Activated CD8-positive, alpha-beta T cell treated with anti-CD3 and anti-CD28 coated beads for 36 hours (primary cell): ENCODE measurements around the gene UBE2V1. TPM values are rescaled to one million over a fixed set of nuclear protein-coding genes. Genes with fewer than 3 reads are reported as not detected.
"Not testable (repeated sequence)": the region's sequence is repeated elsewhere in the genome, so short reads cannot be mapped to it uniquely, and the experiment has no call there.

ENCODE experiments used
- ATAC-seq: fragments of 200-7000 bp; cut with Tn5 transposase; one replicate; pipeline ENCODE4 v1.10.0; 2021; ENCODE audit warnings: mild to moderate bottlenecking, moderate library complexity
- CTCF ChIA-PET: fragments of 350-600 bp; sonication (Branson Sonifier 250); formaldehyde crosslinking; loops from one replicate; lab custom pipeline; 2021; ENCODE audit warnings: antibody characterized with exemption; lab: Charles Lee
- POLR2A ChIA-PET: fragments of 350-600 bp; sonication (Branson Sonifier 250); formaldehyde crosslinking; loops from one replicate; lab custom pipeline; 2021; ENCODE audit warnings: antibody characterized with exemption; lab: Charles Lee
- DNase-seq: peaks from one replicate; pipeline ENCODE4 v3.0.0-alpha.2; 2020
- H3K27ac Mint-ChIP-seq: one replicate; pipeline ENCODE4 v1.8.0; 2021; ENCODE audit warnings: mild to moderate bottlenecking, mixed read lengths
- H3K27me3 Mint-ChIP-seq: one replicate; pipeline ENCODE4 v1.8.0; 2021; ENCODE audit warnings: mixed read lengths
- H3K36me3 Mint-ChIP-seq: one replicate; pipeline ENCODE4 v1.8.0; 2021; ENCODE audit warnings: low read depth, mixed read lengths
- H3K4me1 Mint-ChIP-seq: one replicate; pipeline ENCODE4 v1.8.0; 2021; ENCODE audit warnings: low read depth, mixed read lengths
- H3K4me3 Mint-ChIP-seq: one replicate; pipeline ENCODE4 v1.8.0; 2021; ENCODE audit warnings: mild to moderate bottlenecking, moderate library complexity, mixed read lengths
- H3K9me3 Mint-ChIP-seq: one replicate; pipeline ENCODE4 v1.8.0; 2021; ENCODE audit warnings: mixed read lengths
- intact Hi-C: fragments of 100-400 bp; cut with micrococcal nuclease; formaldehyde crosslinking; loops from one replicate; pipeline ENCODE4 v1.10.0; 2022
- total RNA-seq, 2 experiments: library from RNA; stranded (reverse); gene quantifications; one replicate each; pipeline ENCODE4 v1.2.3, GENCODE V29; 2021
- TF ChIP-seq, protein P1 (sequence below): fragments of 200-600 bp; IDR thresholded peaks from one replicate; pipeline ENCODE4 v1.8.0; 2022; ENCODE audit warnings: antibody characterized with exemption, mild to moderate bottlenecking

Gene UBE2V1
- total RNA-seq, 2 experiments from 2014 or later, result 112 to 151 TPM

DNA sequence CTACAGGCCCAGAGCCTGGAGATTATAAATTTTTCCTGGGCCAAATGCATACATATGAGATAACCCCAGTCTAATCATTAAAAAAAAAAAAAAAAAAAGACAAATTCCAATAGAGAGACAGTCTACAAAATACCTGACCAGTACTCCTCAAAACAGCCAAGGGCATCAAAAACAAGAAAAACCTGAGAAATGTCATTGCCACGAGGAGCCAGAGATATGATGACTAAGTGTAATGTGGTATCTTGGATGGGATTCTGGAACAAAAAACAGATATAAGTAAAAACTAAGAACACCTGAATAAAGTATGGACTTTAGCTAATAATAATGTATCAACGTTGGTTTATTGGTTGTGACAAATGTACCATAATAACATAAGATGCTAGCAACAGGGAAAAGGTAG, 24.9 kb downstream of the UBE2V1 start:
- TF ChIP-seq, protein P1, sequence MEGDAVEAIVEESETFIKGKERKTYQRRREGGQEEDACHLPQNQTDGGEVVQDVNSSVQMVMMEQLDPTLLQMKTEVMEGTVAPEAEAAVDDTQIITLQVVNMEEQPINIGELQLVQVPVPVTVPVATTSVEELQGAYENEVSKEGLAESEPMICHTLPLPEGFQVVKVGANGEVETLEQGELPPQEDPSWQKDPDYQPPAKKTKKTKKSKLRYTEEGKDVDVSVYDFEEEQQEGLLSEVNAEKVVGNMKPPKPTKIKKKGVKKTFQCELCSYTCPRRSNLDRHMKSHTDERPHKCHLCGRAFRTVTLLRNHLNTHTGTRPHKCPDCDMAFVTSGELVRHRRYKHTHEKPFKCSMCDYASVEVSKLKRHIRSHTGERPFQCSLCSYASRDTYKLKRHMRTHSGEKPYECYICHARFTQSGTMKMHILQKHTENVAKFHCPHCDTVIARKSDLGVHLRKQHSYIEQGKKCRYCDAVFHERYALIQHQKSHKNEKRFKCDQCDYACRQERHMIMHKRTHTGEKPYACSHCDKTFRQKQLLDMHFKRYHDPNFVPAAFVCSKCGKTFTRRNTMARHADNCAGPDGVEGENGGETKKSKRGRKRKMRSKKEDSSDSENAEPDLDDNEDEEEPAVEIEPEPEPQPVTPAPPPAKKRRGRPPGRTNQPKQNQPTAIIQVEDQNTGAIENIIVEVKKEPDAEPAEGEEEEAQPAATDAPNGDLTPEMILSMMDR, result no peak
- no peaks in the 10 kb centered on the region for H3K27me3 Mint-ChIP-seq
- ATAC-seq (no peak), DNase-seq (no peak)
- H3K4me1 Mint-ChIP-seq, result peaks cover 37% of the 10 kb centered on the region
- intact Hi-C loops, result no loop called here
- H3K4me3 Mint-ChIP-seq, result no peak overlapping the region
- ChIA-PET POLR2A (interaction anchor here (1.3 kb wide), 1 partner anchor 12 kb away, joined by 4 read pairs; no protein-coding TSS in a partner anchor), CTCF (interaction anchor here (1.2 to 6.8 kb wide), 3 partner anchors 11 to 26 kb away, joined by 3 to 57 read pairs (median 11); no protein-coding TSS in a partner anchor)
- H3K27ac Mint-ChIP-seq, result no peak overlapping the region
- peaks cover 16% of the 10 kb centered on the region for H3K36me3 Mint-ChIP-seq
- H3K9me3 Mint-ChIP-seq, result no peaks in the 10 kb centered on the region

DNA sequence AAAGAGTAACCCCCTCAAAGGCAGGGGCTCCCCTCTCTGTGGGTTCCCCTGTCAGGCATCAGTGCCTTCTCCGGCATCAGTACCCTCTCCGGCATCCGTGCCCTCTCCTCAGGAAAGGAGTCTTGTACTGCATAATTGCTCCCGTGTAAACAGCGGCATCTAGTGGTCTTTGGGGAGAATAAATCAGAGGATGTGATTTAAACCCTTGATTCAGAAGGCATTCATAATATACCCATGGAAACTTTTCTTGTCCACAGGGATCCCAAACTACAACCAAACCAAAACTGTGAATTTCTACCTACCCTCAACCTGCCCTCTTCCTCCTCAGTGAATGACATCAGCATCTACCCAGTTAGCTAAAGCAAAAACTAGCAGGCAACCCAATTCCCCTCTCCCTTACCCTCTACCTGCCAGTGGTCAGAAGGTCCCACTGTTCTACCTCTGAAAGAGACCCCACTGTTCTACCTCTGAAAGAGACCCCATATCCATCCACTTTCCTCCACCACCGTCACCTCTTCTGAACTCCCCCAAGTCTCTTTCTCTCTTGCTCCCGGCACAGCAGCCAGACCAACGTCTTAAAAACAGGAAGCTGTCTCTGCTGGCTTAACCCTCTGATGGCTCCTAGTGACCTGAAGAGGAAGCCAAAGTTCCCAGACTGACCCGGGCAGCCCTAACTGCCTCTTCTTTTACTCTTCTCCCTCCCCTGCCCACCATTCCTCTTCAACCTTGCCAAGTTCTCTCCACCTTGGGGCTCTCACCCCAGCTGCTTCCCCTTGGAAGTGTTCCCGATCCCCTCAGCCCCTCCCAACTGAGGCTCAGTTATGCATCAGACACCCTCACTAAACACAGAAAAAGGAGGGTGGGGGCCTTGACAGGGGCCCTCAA, 27.2 kb downstream of the UBE2V1 start:
- Mint-ChIP-seq H3K9me3 (no peaks in the 10 kb centered on the region), H3K4me3 (peak overlapping the region; percentile 9), H3K4me1 (peaks cover 29% of the 10 kb centered on the region), H3K27me3 (no peaks in the 10 kb centered on the region), H3K36me3 (peaks cover 25% of the 10 kb centered on the region), H3K27ac (peak overlapping the region; percentile 52)
- intact Hi-C loops, result no loop called here
- ChIA-PET POLR2A (interaction anchor here (0.6 to 1.7 kb wide), 2 partner anchors 15 kb away, joined by 3 to 5 read pairs; no protein-coding TSS in a partner anchor), CTCF (interaction anchor here (0.7 to 6.8 kb wide), 21 partner anchors 8 to 149 kb away, joined by 3 to 60 read pairs (median 5); partner anchors contain the start of gene RNF114)
- ATAC-seq (peak; percentile 86), DNase-seq (peak; percentile 49)
- TF ChIP-seq, protein P1, result peak; percentile 77

DNA sequence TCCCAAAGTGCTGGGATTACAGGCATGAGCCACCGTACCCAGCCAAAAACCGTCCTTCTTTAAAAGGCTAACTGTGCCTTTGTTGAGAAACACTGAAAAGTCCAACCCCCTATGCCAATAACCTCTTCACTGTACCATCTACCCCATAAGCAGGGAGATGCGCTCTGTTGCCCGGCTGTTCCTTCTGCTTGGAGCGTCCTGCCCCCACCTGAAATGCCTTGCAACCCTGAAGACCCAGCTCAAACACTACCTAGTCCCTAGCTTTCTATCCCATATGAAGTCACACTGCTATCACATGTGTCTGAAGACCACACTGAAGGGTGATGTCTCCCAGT, 27.8 kb downstream of the UBE2V1 start:
- Mint-ChIP-seq H3K27me3 (no peaks in the 10 kb centered on the region), H3K4me1 (peaks cover 24% of the 10 kb centered on the region), H3K36me3 (peaks cover 21% of the 10 kb centered on the region), H3K4me3 (no peak overlapping the region), H3K9me3 (no peaks in the 10 kb centered on the region), H3K27ac (peak overlapping the region; percentile 52)
- ChIA-PET CTCF (interaction anchor here (1.0 to 6.8 kb wide), 17 partner anchors 9 to 393 kb away, joined by 3 to 60 read pairs (median 9); partner anchors contain the start of genes PEDS1 and RNF114), POLR2A (interaction anchor here (1.7 kb wide), 1 partner anchor 15 kb away, joined by 5 read pairs; no protein-coding TSS in a partner anchor)
- TF ChIP-seq, protein P1, result no peak
- no peak for ATAC-seq
- DNase-seq, result no peak
- intact Hi-C loops, result no loop called here

DNA sequence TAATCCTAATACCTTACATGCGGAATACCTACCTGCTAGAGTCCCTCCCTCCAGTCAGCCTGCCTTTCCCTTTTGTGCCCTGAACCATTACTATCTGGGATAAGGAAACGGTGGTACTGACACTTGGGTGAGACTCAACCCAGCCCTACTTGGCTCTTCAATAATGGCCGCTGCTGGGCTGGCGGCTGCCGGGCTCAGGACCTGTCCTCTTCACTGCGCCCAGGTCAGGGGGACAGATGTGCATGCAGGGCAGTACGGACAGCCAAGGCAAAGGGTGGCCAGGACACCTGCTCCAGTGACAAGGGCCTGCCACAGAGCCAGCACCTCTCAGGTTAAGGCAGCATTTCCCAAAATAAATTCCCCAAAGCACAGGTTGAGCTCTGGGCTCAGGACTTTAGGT, 29.9 kb downstream of the UBE2V1 start:
- H3K9me3 Mint-ChIP-seq, result no peaks in the 10 kb centered on the region
- no peak overlapping the region for H3K27ac Mint-ChIP-seq
- intact Hi-C loops, result no loop called here
- TF ChIP-seq, protein P1, result no peak
- H3K36me3 Mint-ChIP-seq, result peaks cover 18% of the 10 kb centered on the region
- no peaks in the 10 kb centered on the region for H3K27me3 Mint-ChIP-seq
- peaks cover 17% of the 10 kb centered on the region for H3K4me1 Mint-ChIP-seq
- POLR2A ChIA-PET, result interaction anchor here (1.0 to 1.4 kb wide), 3 partner anchors 12 to 33 kb away, joined by 3 to 5 read pairs (median 5); no protein-coding TSS in a partner anchor
- DNase-seq (no peak), ATAC-seq (no peak)
- CTCF ChIA-PET, result interaction anchor here (0.9 to 6.8 kb wide), 9 partner anchors 11 to 103 kb away, joined by 3 to 60 read pairs (median 6); partner anchors contain the start of gene PEDS1
- H3K4me3 Mint-ChIP-seq, result no peak overlapping the region

DNA sequence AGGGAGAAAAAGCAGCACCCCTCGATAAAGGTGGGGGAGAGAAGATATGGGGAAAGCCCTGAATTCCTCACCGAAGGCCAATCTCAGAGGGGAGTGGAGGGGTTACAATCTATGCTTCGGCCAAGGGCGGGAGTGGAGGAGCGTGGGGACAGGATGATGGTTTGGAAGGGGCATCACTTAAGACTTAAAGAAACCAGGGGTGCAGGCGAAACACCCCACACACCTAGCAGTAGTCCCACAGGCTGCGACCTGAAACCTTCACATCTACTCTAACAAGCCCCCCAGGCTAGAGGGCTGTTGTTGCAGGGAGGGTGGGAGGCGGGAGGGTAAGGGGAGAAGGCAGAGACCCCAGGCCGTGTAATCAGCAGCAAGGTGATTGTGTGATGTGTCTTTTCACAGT, 30.9 kb downstream of the UBE2V1 start:
- Mint-ChIP-seq H3K36me3 (peaks cover 18% of the 10 kb centered on the region), H3K4me1 (peaks cover 17% of the 10 kb centered on the region), H3K27ac (peak overlapping the region; percentile 60)
- H3K9me3 Mint-ChIP-seq, intact Hi-C loops, ATAC-seq, DNase-seq, POLR2A ChIA-PET, H3K27me3 Mint-ChIP-seq, H3K4me3 Mint-ChIP-seq: not testable (repeated sequence)
- CTCF ChIA-PET, result interaction anchor here (2.4 to 6.1 kb wide), 3 partner anchors 10 to 102 kb away, joined by 6 to 60 read pairs (median 52); partner anchors contain the start of gene PEDS1
